H9 (cell line): Measurements from ENCODE around the gene GABRR2. TPM values are rescaled to one million over a fixed set of nuclear protein-coding genes. Genes with fewer than 3 reads are reported as not detected.

ENCODE experiments used
- DNase-seq: peaks from one replicate; pipeline ENCODE4 v3.0.0-alpha.2; 2017
- H2AFZ ChIP-seq: one replicate; pipeline ENCODE4 v1.6.1; 2013; ENCODE audit warnings: mild to moderate bottlenecking, low read length, control low read depth, moderate library complexity
- H2AK5ac ChIP-seq: 2 replicates; pipeline ENCODE4 v1.6.1; 2013; ENCODE audit warnings: low read length, control low read depth, mixed read lengths; ENCODE audit not compliant: insufficient read length
- H2BK120ac ChIP-seq: one replicate; pipeline ENCODE4 v1.6.1; 2013; ENCODE audit warnings: low read depth, mild to moderate bottlenecking, low read length, control low read depth, inconsistent platforms; ENCODE audit not compliant: poor library complexity, severe bottlenecking
- H2BK12ac ChIP-seq: 2 replicates; pipeline ENCODE4 v1.6.1; 2013; ENCODE audit warnings: low read length, control low read depth, mixed read lengths, low read depth; ENCODE audit not compliant: insufficient read length
- H2BK15ac ChIP-seq: 2 replicates; pipeline ENCODE4 v1.6.1; 2013; ENCODE audit warnings: low read depth, low read length, control low read depth
- H2BK20ac ChIP-seq: one replicate; pipeline ENCODE4 v1.6.1; 2013; ENCODE audit warnings: low read depth, mild to moderate bottlenecking, low read length, control low read depth, inconsistent platforms; ENCODE audit not compliant: poor library complexity, severe bottlenecking
- H2BK5ac ChIP-seq: 2 replicates; pipeline ENCODE4 v1.6.1; 2013; ENCODE audit warnings: low read length, control low read depth, mixed read lengths; ENCODE audit not compliant: insufficient read length
- H3K14ac ChIP-seq: 2 replicates; pipeline ENCODE4 v1.6.1; 2013; ENCODE audit warnings: low read length, control low read depth; ENCODE audit not compliant: insufficient read depth
- H3K18ac ChIP-seq: 2 replicates; pipeline ENCODE4 v1.6.1; 2013; ENCODE audit warnings: low read depth, mild to moderate bottlenecking, mixed read lengths, low read length, control low read depth; ENCODE audit not compliant: insufficient read length
- H3K23ac ChIP-seq: 2 replicates; pipeline ENCODE4 v1.6.1; 2013; ENCODE audit warnings: low read length, control low read depth, mixed read lengths, low read depth; ENCODE audit not compliant: insufficient read length
- H3K23me2 ChIP-seq: 2 replicates; pipeline ENCODE4 v1.6.1; 2013; ENCODE audit warnings: low read depth, mild to moderate bottlenecking, mixed read lengths, low read length, control low read depth; ENCODE audit not compliant: insufficient read length, poor library complexity, severe bottlenecking
- H3K27ac ChIP-seq: 2 replicates; pipeline ENCODE4 v1.5.1; 2013; ENCODE audit warnings: low read length, control low read depth, mixed read lengths, low read depth; ENCODE audit not compliant: insufficient read length
- H3K27me3 ChIP-seq: 2 replicates; pipeline ENCODE4 v1.6.1; 2013; ENCODE audit warnings: low read length, control low read depth, inconsistent platforms; ENCODE audit not compliant: insufficient read depth
- H3K4ac ChIP-seq: 2 replicates; pipeline ENCODE4 v1.6.1; 2013; ENCODE audit warnings: low read depth, mild to moderate bottlenecking, control low read depth, inconsistent platforms, low read length, moderate library complexity
- H3K4me1 ChIP-seq: 2 replicates; pipeline ENCODE4 v1.6.1; 2013; ENCODE audit warnings: low read length, control low read depth, inconsistent platforms; ENCODE audit not compliant: insufficient read depth
- H3K4me2 ChIP-seq: 2 replicates; pipeline ENCODE4 v1.6.1; 2013; ENCODE audit warnings: low read length, control low read depth, mixed read lengths; ENCODE audit not compliant: insufficient read length, insufficient read depth
- H3K56ac ChIP-seq: 2 replicates; pipeline ENCODE4 v1.6.1; 2013; ENCODE audit warnings: low read depth, mild to moderate bottlenecking, mixed read lengths, low read length, control low read depth; ENCODE audit not compliant: insufficient read length
- H3K79me1 ChIP-seq: 2 replicates; pipeline ENCODE4 v1.6.1; 2013; ENCODE audit warnings: low read depth, mild to moderate bottlenecking, moderate library complexity, low read length, control low read depth, inconsistent platforms; ENCODE audit not compliant: insufficient read depth, poor library complexity, severe bottlenecking
- H3K79me2 ChIP-seq: 2 replicates; pipeline ENCODE4 v1.6.1; 2013; ENCODE audit warnings: low read length, control low read depth, inconsistent platforms; ENCODE audit not compliant: insufficient read depth
- H3K9ac ChIP-seq: 2 replicates; pipeline ENCODE4 v1.6.1; 2013; ENCODE audit warnings: low read length, control low read depth, mixed read lengths; ENCODE audit not compliant: insufficient read length; ENCODE audit errors: extremely low read depth
- H3K9me3 ChIP-seq: one replicate; pipeline ENCODE4 v1.6.1; 2013; ENCODE audit warnings: low read depth, low read length, inconsistent platforms; ENCODE audit not compliant: control insufficient read depth
- H3T11ph ChIP-seq: one replicate; pipeline ENCODE4 v1.6.1; 2013; ENCODE audit warnings: mild to moderate bottlenecking, low read length, control low read depth, inconsistent platforms
- H4K20me1 ChIP-seq: one replicate; pipeline ENCODE4 v1.6.1; 2013; ENCODE audit not compliant: control insufficient read depth, insufficient read length, insufficient read depth
- H4K5ac ChIP-seq: 2 replicates; pipeline ENCODE4 v1.6.1; 2013; ENCODE audit warnings: low read depth, mild to moderate bottlenecking, mixed read lengths, low read length, control low read depth; ENCODE audit not compliant: insufficient read length
- H4K8ac ChIP-seq: replicated peaks from 2 replicates; pipeline ENCODE4 v1.6.1; 2013; ENCODE audit warnings: low read length, control low read depth, mixed read lengths, low read depth; ENCODE audit not compliant: insufficient read length
- H4K91ac ChIP-seq: 2 replicates; pipeline ENCODE4 v1.6.1; 2013; ENCODE audit warnings: low read depth, mild to moderate bottlenecking, moderate library complexity, mixed read lengths, low read length, control low read depth; ENCODE audit not compliant: insufficient read length
- H3K27ac Mint-ChIP-seq, 3 experiments: 2 replicates in 2 of 3; 3 replicates in 1 of 3; pipeline ENCODE4 v1.8.0; 2020 to 2021; ENCODE audit warnings: mixed read lengths in 3 of 3, mild to moderate bottlenecking in 1 of 3, moderate library complexity in 1 of 3
- H3K27me3 Mint-ChIP-seq: 2 replicates; pipeline ENCODE4 v1.8.0; 2021; ENCODE audit warnings: low read depth, mild to moderate bottlenecking, moderate library complexity, mixed read lengths
- H3K36me3 Mint-ChIP-seq, 3 experiments: 2 replicates in 2 of 3; 3 replicates in 1 of 3; pipeline ENCODE4 v1.8.0; 2020 to 2021; ENCODE audit warnings: low read depth in 3 of 3, mixed read lengths in 3 of 3; ENCODE audit not compliant: insufficient read depth in 1 of 3
- H3K4me1 Mint-ChIP-seq, 2 experiments: 2 replicates each; pipeline ENCODE4 v1.8.0; 2020; ENCODE audit warnings: mixed read lengths in 2 of 2
- H3K4me3 Mint-ChIP-seq, 2 experiments: 2 replicates in 1 of 2; 3 replicates in 1 of 2; pipeline ENCODE4 v1.8.0; 2020 to 2021; ENCODE audit warnings: mild to moderate bottlenecking in 2 of 2, mixed read lengths in 2 of 2, moderate library complexity in 1 of 2
- H3K9me3 Mint-ChIP-seq, 2 experiments: 2 replicates in 1 of 2; 3 replicates in 1 of 2; pipeline ENCODE4 v1.8.0; 2020; ENCODE audit warnings: mild to moderate bottlenecking in 2 of 2, mixed read lengths in 2 of 2, moderate library complexity in 1 of 2
- WGBS: extraction: QIAGEN DNeasy Blood & Tissue Kit; methylation state at CpG from one replicate; pipeline ENCODE4 v1.1.7; 2013; ENCODE audit warnings: missing lambda C conversion rate, low lambda C conversion rate, mixed read lengths; ENCODE audit not compliant: insufficient read length; ENCODE audit errors: extremely low coverage; 5-methylcytosine and 5-hydroxymethylcytosine counted together
- total RNA-seq: library from RNA; stranded (reverse); gene quantifications from 2 replicates; pipeline ENCODE4 v1.2.1, GENCODE V29; 2021
- TF ChIP-seq, protein P1 (sequence below): fragments of 200-600 bp; sonication (generic); conservative IDR thresholded peaks from 3 replicates; pipeline ENCODE4 v1.8.0; 2021; ENCODE audit warnings: antibody characterized with exemption, mild to moderate bottlenecking

GABRR2 gene
- total RNA-seq, 1 experiment from 2014 or later: not detected

DNA sequence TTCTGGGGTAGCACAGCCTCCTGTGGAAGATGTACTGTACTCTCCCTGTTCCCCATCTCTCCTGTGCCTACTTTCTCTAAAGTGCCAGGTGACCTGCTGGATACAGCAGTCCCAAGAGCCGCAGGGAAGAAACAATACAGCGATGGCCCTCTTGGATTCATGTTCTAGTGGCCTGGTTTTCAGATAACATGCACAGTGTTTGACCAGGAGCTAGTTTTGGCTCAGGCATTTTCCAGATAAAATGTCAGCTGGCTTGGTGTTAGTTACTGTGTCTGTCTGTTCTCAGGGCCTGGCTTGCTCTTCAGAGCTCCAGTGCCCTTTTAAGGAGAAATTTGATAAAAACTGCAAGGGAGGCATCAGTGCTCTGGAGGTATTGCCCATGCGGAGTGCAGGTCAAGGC lies 41.3 kb downstream of the GABRR2 start:
- no peak overlapping the region for H3K23ac ChIP-seq
- H3K9me3 ChIP-seq: no peaks in the 10 kb centered on the region
- no peak overlapping the region for H2BK120ac ChIP-seq
- H4K8ac ChIP-seq: no peak overlapping the region
- H2BK5ac ChIP-seq: no peak overlapping the region
- WGBS: no CpG with 5 or more reads among the region's 3 CpGs
- H3K56ac ChIP-seq: no peak overlapping the region
- no peak overlapping the region for H2BK15ac ChIP-seq
- Mint-ChIP-seq H3K4me1 (no peaks in the 10 kb centered on the region), H3K27me3 (no peaks in the 10 kb centered on the region), H3K9me3 (no peaks in the 10 kb centered on the region), H3K4me3 (no peak overlapping the region), H3K27ac (no peak overlapping the region), H3K36me3 (no peaks in the 10 kb centered on the region)
- H3K9ac ChIP-seq: no peak overlapping the region
- H3K27me3 ChIP-seq: no peaks in the 10 kb centered on the region
- H3T11ph ChIP-seq: no peak overlapping the region
- no peak overlapping the region for H3K4ac ChIP-seq
- H4K91ac ChIP-seq: no peak overlapping the region
- no peaks in the 10 kb centered on the region for H3K79me1 ChIP-seq
- H4K20me1 ChIP-seq: no peaks in the 10 kb centered on the region
- H3K18ac ChIP-seq: no peak overlapping the region
- TF ChIP-seq, protein P1, sequence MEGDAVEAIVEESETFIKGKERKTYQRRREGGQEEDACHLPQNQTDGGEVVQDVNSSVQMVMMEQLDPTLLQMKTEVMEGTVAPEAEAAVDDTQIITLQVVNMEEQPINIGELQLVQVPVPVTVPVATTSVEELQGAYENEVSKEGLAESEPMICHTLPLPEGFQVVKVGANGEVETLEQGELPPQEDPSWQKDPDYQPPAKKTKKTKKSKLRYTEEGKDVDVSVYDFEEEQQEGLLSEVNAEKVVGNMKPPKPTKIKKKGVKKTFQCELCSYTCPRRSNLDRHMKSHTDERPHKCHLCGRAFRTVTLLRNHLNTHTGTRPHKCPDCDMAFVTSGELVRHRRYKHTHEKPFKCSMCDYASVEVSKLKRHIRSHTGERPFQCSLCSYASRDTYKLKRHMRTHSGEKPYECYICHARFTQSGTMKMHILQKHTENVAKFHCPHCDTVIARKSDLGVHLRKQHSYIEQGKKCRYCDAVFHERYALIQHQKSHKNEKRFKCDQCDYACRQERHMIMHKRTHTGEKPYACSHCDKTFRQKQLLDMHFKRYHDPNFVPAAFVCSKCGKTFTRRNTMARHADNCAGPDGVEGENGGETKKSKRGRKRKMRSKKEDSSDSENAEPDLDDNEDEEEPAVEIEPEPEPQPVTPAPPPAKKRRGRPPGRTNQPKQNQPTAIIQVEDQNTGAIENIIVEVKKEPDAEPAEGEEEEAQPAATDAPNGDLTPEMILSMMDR: no peak
- no peaks in the 10 kb centered on the region for H3K4me1 ChIP-seq
- no peak overlapping the region for H2AK5ac ChIP-seq
- no peak overlapping the region for H2BK20ac ChIP-seq
- H3K23me2 ChIP-seq: no peaks in the 10 kb centered on the region
- no peak for DNase-seq
- H2BK12ac ChIP-seq: no peak overlapping the region
- H4K5ac ChIP-seq: no peak overlapping the region
- no peak overlapping the region for H3K14ac ChIP-seq
- H3K79me2 ChIP-seq: no peaks in the 10 kb centered on the region
- no peak overlapping the region for H3K4me2 ChIP-seq
- no peak overlapping the region for H2AFZ ChIP-seq
- no peak overlapping the region for H3K27ac ChIP-seq
